SK-N-SH (cell line): Measurements from ENCODE around the gene SLC35F6.

Experiments
- MXI1 ChIP-seq: IDR thresholded peaks from 2 replicates; pipeline ENCODE4 v1.6.1; 2012; ENCODE audit warnings: mild to moderate bottlenecking, low read depth, low read length, improper control_type of control experiment
- RCOR1 ChIP-seq: fragments of 150-350 bp; IDR thresholded peaks from 2 replicates; pipeline ENCODE4 v1.6.1; 2017; ENCODE audit warnings: antibody characterized with exemption, low read length
- TF ChIP-seq, protein P1 (sequence below): fragments of 200-600 bp; sonication (generic); IDR thresholded peaks from 2 replicates; pipeline ENCODE4 v1.6.1; 2017; ENCODE audit warnings: antibody characterized with exemption, mild to moderate bottlenecking, moderate library complexity

DNA sequence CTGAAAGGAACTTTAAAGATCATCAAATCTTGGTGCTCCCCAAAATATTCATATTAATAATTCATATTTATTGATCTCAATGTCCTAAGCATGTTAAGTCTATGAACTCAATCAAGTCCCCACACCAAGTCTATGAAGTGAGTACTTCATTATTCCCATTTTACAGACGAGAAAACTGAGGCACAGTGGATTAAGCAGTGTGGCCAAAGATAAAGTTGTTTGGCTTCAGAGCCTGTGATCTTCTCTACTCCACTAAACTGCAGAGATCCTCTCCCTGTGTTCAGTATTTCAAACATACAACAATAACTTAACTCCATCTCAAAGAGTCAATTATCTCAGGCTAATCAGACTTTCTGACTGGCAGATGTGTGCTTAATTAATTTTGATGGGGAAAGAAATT, 41.8 kb upstream of the SLC35F6 start:
- TF ChIP-seq, protein P1, sequence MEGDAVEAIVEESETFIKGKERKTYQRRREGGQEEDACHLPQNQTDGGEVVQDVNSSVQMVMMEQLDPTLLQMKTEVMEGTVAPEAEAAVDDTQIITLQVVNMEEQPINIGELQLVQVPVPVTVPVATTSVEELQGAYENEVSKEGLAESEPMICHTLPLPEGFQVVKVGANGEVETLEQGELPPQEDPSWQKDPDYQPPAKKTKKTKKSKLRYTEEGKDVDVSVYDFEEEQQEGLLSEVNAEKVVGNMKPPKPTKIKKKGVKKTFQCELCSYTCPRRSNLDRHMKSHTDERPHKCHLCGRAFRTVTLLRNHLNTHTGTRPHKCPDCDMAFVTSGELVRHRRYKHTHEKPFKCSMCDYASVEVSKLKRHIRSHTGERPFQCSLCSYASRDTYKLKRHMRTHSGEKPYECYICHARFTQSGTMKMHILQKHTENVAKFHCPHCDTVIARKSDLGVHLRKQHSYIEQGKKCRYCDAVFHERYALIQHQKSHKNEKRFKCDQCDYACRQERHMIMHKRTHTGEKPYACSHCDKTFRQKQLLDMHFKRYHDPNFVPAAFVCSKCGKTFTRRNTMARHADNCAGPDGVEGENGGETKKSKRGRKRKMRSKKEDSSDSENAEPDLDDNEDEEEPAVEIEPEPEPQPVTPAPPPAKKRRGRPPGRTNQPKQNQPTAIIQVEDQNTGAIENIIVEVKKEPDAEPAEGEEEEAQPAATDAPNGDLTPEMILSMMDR: no peak
- no peak for TF ChIP-seq RCOR1
- no peak for TF ChIP-seq MXI1
